HG02610 (cell line): ENCODE measurements around the gene RBM20.

Experiments used
- ATAC-seq: cut with Tn5 transposase; IDR thresholded peaks from one replicate; pipeline ENCODE4 v1.9.1; 2021; ENCODE audit warnings: mild to moderate bottlenecking, moderate library complexity; ENCODE audit not compliant: unreplicated experiment

The RBM20 gene

GRCh38 chr10:110671788-110672579 lies 27.8 kb downstream of the RBM20 start:
- ATAC-seq, result peak; percentile 99

DNA sequence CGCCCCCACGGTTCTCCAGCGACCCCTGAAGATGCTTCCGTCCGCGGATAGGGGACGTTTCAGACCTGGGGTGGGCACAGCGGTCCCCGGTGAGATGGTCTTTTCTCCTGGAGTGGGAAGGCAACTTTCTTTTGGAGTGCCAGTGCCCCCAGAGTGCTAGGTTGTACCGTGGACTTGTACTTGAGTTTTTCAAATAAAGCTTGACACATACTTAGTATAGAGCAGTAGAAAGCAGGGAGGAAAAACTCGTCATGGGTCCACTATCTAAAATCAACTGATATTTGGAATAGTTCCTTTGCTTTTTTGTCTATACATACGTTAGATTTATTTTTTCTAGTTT lies 28.4 kb downstream of the RBM20 start:
- peak; percentile 32 for ATAC-seq

DNA sequence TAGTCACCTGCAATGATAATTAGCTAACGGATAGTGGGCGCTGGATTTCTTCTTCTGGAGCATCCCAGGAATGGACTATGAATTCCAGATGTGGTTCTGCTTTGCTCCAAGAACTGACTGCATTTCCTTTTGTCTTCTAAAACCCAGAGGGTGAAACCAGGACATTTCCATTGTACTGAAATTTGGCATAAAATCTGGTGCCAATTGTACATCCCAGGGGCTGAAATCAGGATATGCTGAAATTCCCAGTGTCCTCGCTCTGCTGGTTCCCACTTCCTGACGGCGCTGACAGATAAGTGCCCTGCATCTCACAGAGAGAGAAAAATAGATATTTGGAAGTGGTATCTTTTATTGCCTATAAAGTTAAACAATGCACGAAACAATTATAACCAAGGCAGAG lies 31.9 kb downstream of the RBM20 start:
- ATAC-seq, result no peak

DNA sequence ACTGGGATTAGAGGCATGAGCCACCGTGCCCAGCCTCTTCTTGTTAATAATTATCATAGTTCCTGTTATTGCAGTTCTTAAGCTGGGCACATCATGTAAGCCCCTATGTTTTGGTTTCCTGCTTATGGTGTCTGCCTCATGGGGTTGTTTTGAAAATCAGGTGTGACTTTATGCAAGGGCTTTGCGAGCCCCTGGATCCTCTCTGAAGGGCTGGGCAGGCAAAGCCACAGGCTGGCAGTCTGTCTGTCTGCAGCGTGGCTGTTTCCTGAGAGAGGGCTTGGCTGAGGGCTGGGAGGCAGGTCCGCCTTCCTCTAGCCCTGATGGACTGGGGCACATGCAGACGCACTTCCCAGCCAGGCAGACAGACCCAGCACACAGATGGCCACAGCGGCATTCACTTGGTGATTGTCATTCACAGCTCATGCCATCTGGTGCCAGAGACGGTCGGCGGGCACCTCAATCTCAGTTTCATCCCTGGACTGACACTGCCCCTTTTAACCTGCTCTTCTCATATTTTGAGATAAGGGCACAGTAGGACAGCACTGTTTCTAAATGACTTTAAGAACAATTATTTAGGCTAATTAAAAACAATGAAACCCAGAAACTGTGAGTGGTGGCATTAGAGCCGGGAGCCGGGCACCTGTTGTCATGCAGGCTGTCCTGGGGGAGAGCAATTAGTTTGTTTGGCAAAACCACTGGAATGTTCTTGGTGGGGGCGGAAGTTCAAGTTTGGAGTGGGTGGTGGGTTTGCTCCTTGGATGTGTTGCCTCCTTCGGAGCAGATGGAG lies 35.5 kb downstream of the RBM20 start:
- no peak for ATAC-seq

DNA sequence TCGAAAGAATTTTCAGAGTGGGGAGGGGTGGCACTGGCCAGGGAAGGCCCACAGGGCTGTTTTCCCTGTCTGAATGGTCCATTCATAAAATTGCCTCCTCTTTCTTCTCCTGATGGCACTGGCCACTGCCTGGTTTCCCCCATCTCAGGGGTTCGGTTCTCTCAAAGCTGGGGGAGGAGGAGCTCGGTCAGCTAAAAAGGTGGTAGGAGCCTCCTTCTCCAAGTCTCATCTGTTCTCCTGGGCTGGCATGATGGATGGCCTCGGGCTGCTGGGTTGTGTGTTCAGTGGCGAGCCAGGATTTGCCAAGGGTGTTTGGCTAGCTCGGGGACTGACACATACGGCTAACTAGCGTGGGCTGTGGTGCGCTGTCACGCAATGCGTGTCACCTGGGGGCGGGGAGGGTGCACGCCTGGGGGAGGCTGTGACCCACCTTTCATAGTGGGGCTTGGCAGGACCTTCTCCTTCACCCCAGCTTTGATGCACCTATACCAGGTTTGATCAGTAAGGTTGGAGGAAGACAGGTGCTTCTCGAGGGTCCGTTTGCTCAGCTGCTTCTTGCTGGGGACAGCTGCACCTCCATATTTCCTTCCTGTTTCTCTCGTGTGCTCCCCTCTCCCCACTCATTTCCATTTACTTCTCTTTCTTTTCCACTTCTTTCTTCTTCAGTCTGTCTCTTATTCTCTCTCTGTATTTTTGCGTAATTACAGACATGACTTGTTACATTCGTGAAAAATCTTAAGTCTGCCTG lies 36.3 kb downstream of the RBM20 start:
- ATAC-seq, result no peak

GRCh38 chr10:110681023-110681681 lies 37.0 kb downstream of the RBM20 start:
- no peak for ATAC-seq

DNA sequence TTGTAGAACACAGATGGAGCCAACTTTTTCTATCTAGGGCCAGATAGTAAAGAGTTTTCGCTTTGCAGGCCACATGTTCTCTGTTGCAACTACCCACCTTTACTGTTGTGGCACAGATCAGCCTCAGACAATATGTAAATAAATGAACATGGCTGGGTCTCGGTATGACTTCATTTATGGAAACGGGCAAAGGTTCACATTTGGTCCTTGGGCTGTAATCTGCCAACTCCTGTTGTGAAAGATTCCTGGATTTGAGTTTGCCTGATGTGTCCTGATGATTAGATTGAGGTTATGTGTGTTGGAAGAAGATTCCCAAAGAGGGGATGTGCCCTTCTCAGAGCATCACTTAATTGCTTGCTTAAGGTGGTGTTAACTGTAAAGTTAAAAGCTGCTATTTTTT lies 38.2 kb downstream of the RBM20 start:
- ATAC-seq, result no peak

DNA sequence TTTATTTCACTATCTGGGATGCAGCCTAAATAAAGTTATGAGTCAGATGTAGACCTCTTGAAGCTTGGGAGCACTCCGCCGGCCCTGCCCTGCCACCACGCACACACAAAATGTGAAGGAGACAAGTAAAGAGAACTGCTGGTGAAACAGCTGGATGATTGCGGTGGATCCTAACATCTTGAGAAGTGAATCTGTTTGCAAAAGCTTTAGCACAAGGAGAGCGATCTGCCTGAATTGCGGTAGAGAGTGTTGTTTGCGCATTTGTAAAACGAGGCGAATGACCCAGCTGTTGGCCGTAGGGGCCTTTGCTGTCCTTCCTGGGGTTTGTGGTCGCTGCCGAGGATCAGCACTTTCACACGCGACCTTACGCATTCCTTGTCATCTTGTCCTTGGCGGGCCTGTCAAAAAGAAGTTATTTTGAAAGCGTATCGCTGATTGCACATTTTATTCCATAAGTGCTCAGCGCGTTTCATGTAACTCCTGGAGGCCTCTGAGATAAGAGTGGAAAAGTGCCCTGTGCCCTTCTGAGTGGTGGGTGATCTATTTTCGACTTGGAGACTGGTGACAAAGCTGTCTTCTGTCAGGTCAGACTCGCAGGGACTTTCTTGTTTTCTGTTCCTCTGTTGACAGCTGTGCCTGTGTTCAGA lies 40.8 kb downstream of the RBM20 start:
- ATAC-seq, result no peak

DNA sequence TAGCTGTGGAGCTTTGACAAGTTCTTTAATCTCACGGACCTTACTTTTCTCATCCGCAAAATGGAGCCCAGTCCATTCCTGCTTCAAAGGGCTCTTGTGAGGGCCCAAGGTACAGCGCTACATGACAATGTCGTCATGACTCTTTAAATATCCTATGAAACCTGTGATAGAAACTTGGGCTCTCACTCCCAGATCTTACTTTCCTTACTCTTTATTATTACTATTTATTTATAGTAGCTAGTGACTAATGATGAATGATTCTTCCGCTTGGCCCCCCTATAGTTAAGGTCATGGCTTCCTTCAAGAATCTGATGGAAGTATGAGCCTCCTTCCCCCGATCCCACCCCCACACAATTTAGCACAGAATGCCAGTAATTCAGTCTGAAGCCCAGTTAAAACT lies 41.9 kb downstream of the RBM20 start:
- no peak for ATAC-seq

DNA sequence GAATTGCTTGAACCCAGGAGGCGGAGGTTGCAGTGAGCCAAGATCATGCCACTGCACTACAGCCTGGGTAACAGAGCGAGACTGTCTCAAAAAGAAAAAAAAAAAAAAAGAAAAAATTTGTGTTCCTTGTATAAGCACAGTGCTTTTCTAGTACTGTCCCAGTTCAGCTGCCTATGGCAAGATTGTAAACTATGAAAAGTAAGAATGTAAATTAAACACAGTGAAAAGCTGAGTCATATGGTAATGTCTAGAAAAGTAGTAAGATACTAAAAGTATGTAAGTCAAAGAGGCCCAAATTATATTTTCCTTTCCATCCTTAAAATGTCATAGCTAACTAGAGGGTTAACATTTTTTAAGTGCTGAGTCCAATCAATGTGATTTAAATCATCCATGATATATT lies 42.8 kb downstream of the RBM20 start:
- ATAC-seq, result no peak

DNA sequence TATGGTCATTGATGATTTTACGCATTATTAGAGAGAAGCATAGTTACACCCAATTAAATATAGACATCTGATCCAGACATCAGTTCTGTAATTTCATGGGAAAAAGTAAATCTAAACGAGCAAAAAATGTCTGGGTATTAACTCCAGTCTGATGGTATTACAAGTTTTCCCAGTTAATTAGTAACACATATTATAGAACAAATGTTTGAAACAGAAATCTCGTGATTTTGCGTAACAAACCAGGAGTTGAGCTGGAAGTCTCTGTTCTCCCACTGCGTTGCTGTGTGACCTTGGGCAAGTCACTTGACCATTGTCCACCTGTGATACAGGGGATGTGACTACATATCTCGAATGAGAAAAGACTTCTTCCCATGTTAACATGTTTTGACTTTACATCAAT lies 43.3 kb downstream of the RBM20 start:
- no peak for ATAC-seq

GRCh38 chr10:110691139-110691538 lies 47.0 kb downstream of the RBM20 start:
- no peak for ATAC-seq

DNA sequence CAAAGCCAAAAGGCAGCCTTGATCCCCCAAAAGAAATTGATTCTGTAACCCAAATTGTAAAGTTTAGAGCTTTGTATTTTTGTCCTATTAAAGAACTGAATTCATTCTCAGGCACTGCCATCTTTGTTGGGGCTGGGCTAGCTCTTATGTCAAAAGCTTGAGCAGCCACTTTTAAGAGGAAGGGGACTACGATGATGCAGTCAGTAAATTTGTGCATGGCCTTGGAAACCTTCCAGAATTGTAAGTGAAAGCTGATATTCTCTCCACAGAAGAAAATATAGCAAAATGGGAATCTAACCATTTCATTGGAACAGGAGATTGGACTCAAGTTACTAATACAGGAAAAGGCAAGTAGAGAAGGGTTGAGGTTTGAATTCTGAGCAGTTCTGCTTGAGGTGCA lies 50.1 kb downstream of the RBM20 start:
- ATAC-seq, result no peak

- no peak for ATAC-seq
These were observed 50.8 kb downstream of the RBM20 start for GRCh38 chr10:110694820-110695538.

- no peak for ATAC-seq
These were observed 51.4 kb downstream of the RBM20 start for GRCh38 chr10:110695539-110695886.

GRCh38 chr10:110696436-110696835 lies 52.3 kb downstream of the RBM20 start:
- no peak for ATAC-seq

DNA sequence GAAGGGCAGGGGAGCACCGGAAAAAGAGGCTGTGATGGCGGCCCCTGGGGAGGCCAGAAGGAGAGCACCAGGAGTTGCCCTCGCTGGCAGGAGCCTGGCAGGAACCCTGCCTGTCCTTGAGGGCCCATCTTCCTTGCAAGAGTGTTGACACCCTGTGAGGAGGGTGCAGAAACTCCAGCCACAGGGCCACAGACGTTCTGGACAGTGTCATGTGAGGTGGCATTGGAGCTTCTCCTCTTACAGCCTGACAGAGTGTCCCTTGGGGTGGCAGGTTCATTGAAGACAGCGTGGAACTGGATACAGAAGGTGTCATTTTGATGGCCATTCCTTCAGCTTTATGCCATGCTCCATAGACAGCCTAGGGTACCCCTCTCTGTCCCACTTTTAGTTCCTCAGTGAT lies 54.2 kb downstream of the RBM20 start:
- ATAC-seq, result no peak

GRCh38 chr10:110698782-110699201 lies 54.7 kb downstream of the RBM20 start:
- no peak for ATAC-seq

- no peak for ATAC-seq
These were observed 55.8 kb downstream of the RBM20 start for GRCh38 chr10:110699859-110700468.
